Pons (tissue), 1 donor: ENCODE data around the gene RPS16.
A peak's percentile ranks its signal among the peaks of the same experiment; 100 is the strongest.

ENCODE experiments used
- DNase-seq: peaks from one replicate; pipeline ENCODE4 v3.0.0-alpha.2; 2016; ENCODE audit warnings: low spot score

The RPS16 gene

DNA sequence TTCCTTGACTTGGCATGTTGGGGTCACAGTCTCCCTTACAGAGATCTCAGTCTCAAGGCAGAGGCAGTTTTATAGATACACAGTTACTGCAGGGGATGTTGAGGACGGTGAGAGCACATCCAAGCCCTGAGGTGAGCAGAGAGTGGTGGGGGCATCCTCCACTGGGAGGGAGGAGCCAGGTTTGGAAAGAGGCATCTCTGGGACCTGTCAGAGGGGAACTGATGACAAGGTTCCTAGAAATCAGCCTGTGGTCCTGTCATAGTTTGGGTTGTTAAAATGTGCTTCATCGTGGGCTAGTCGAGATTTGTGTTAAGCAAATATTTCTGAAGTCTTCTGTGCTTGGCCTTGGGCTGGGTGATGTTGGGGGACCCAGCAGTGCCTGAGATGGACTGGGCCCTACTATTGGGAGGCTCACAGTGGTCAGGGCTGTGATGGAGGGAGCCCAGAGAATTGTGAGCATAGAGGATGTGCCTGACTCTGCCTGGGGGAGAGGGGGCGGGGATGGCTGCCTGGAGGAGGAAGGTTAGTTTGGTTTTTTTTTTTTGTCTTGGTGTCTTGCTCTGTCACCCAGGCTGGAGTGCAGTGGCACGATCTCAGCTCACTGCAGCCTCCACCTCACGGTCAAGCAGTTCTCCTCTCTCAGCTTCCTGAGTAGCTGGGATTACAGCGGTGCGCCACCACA, 13.5 kb upstream of the RPS16 start:
- no peak for DNase-seq

DNA sequence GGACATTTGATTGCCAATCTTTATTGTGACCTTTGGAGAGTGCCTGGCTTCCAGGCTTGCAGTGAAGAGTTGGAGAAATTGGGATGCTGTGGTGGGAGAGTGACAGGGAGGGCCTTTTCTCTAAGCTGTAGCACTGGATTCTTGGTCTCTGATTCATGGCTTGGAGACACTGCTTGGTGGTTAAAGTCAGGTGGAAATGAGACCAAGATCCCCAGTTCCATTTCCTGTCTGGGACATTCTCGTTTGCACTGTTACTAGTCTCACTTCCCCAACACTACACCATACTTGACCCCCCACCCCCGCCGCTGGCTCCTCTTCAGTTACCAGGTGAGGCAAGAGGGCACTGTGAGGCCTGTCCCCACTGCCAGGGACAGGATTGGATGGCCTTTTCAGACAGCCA, 12.5 kb upstream of the RPS16 start:
- no peak for DNase-seq

DNA sequence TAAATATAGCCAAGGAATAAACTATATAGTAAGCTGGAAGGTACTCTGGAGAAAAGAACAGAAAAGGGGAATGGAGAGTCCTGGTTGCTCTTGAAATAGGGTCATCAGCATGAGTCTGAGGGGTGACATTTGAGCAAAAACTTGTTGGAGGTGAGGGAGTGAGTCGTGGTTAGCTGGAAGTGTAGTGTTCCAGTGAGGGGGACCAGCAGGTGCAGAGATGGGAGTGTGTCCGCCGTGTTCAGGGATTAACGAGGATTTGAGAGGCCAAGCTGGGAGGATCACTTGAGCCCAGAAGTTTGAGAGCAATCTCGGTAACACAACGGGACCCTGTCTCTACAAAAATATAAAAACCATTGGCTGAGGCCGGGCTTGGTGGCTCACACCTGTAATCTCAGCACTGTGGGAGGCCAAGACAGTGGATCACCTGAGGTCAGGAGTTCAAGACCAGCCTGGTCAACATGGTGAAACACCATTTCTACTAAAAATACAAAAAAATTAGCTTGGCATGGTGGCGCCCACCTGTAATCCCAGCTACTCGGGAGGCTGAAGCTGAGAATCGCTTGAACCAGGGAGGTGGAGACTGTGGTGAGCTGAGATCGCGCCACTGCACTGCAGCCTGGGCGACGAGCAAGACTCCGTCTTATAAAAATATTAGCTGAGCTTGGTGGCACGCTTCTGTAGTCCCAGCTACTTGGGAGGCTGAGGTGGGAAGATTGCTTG, 10.8 kb upstream of the RPS16 start:
- no peak for DNase-seq

DNA sequence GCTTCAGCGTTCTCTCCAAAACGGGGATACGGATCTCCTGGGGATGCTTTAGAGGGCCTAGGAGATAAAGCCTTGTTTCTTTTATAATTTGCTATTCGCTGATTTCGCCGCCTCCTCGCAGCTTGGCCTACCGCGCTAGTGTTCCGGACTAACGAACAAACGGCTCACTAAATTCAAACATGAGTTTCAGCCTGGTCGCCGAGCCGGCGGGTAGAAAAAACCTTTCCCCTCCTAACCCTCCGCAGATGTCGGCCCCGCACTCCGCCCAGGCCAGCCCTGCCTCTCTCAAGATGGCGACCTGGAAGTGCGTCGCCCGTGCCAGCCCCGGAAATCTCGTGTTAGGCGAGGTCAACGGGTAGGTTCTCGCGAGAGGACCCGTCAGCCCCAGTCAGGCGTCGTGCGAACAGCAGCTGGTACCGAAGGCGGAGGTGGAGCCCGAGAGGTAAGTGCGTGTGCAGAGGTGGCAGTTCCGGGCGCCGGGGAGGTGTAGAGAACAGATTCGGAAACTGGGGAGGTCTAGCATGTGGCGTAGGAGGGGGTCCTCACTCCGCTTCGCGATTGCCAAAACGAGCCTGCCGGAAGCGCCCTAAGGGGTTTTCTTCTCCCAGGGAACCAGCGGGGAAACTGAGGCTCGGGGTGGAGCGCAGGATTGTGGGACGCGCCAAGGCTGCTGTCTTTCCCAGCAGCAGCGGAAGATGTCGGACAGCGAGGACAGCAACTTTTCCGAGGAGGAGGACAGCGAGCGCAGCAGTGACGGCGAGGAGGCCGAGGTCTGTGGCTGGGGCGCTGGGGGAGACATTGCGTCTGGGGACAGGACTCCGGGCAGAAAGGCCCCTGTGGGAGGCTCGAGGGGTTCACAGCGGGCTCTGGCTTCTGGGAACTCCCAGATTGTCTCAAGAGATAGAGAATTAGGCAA, 9.7 kb upstream of the RPS16 start, which contains the start of gene SUPT5H:
Gene SUPT5H (plus strand): TSS at position 387 of the 916 bp plus-strand sequence. CDS start 309 bp downstream, at position 696.
- DNase-seq, result peak; percentile 94

DNA sequence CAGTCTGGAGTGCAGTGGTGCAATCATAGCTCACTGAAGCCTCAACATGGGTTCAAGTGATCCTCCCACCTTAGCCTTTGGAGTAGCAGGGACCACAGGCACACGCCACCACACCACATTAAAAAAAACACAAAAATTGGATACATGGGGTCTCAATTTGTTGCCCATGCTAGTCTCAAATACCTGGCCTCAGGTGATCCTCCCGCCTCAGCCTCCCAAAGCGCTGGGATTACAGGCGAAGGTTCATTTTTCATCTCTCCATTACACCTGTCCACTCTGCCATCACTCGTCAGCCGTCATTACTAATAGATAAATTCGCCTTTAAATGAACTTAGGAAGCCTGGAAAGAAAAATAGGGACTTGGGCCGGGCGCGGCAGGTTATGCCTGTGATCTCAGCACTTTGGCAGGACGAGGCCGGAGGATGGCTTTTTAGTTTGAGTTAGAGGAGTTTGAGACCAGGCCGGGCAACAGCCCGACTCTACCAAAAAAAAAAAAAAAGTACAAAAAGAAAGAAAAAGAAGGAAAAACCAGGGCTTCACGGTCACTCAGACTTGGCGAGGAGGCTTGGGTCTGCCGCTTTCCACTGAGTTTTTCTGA, 8.9 kb upstream of the RPS16 start:
- no peak for DNase-seq

DNA sequence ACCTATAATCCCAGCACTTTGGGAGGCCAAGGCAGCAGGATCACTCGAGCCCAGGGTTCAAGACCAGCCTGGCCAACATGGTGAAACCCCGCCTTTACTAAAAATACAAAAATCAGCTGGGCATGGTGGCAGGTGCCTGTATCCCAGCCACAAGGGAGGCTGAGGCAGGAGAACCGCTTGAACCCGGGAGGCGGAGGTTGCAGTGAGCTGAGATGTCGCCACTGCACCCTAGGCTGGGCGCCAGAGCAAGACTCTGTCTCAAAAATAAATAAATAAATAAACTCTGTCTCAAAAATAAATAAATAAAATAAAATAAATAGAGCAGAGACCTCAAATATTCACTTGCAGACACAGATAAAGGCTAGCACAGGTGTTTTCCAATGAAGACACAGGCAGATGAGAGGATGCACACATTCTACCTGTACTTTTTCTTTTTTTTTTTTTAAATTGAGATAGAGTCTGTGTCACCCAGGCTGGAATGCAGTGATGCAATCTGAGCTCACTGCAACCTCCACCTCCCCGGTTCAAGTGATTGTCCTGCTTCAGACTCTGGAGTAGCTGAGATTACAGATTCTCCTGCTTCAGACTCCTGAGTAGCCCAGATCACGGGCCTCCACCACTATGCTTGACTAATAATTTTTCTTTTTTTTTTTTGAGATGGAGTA, 2.7 kb upstream of the RPS16 start:
- DNase-seq, result no peak

DNA sequence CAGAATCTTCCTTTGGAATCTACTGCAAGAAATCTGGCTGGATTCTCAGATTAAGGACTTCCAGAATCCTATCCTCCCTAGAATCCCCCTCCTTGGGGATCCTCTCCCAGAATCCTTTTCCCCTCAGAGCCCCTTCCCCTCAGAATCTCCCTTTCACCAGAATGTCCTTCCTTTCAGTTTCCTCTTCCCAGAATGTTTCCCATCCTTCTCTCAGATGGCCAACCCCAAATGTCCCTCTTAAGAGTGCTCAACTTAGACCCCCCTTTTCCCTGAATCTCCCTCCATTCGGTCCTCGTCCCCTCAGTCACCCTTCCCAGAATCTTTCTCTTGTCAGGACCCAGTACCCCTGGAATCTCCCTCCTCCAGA, 584 bp upstream of the RPS16 start:
- no peak for DNase-seq

DNA sequence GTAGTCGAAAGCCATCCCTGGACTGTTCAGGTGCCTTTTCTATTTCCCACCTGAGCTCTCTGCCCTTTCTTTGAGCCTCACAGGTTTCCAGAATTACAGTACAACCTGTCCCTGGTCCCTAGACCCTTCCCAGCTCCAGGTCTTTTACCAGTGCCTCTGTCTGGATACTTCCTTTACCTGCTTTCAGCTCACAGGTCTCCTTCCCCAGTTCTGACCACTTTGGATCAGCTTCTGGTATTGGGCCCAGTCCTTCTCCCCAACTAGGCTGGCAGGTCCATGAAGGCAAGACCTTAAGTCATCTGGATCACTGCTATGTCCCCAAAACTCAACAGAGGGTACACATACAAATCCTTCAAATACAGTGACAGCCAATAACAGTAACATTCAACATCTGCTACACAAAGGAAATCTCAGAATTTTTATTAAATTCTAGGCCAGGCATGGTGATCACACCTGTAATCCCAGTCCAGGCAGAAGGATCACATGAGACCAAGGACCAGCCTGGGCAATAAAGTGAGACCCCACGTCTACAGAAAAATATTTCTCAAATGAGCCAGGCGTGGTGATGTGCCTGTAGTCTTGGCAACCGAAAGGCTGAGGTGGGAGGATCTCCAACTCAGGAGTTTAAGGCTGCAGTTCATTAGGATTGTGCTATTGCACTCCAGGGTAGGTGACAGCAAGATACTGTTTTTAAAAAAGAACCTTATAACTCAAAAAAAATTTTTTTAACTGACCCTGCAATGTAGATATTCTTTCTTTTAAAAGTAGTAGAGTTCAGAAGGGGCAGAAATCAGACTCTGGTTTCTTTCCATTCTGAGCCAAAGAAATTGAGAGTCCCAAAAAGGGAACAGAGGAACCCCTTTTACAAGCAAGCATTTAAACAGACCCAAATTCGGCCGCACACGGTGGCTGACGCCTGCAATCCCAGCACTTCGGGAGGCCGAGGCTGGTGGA, 1.3 kb downstream of the RPS16 start:
- no peak for DNase-seq

DNA sequence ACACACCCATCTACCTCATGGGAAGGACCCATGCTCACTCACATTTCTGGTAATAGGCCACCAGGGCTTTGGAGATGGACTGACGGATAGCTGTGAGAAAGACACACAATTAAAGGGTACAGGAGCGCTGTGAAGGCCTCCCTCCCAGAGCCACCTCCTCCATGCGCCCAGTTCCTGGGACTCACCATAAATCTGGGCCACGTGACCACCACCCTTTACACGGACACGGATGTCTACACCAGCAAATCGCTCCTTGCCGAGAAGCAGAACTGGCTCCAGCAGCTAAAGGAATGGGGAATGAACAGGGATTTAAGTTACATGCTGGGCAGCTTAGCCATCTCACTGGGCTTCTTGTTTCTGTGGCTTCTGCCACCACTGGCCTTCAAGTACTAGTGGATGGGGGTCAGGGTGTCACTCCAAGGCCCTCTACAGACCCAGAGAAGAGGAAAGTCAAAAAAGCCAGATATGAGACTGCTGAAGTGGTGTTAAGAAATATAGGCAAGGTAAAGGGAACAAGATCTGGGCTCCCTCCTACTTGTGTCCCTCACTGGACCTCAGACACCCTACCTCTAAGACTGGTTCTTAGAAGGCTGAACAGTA, 2.2 kb downstream of the RPS16 start:
- no peak for DNase-seq

DNA sequence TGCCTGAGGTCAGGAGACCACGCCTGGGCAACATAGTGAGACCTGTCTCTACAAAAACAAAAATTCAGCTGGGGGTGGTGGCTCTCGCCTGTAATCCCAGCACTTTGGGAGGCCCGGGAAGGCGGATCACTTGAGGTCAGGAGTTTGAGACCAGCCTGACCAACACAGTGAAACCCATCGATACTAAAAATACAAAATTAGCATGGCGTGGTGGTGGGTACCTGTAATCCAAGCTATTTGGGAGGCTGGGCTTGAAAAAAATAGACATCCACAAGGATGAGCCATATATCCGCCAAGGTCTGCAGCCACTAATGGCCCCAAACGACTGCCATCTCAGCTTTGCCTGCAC, 3.1 kb downstream of the RPS16 start:
- no peak for DNase-seq

DNA sequence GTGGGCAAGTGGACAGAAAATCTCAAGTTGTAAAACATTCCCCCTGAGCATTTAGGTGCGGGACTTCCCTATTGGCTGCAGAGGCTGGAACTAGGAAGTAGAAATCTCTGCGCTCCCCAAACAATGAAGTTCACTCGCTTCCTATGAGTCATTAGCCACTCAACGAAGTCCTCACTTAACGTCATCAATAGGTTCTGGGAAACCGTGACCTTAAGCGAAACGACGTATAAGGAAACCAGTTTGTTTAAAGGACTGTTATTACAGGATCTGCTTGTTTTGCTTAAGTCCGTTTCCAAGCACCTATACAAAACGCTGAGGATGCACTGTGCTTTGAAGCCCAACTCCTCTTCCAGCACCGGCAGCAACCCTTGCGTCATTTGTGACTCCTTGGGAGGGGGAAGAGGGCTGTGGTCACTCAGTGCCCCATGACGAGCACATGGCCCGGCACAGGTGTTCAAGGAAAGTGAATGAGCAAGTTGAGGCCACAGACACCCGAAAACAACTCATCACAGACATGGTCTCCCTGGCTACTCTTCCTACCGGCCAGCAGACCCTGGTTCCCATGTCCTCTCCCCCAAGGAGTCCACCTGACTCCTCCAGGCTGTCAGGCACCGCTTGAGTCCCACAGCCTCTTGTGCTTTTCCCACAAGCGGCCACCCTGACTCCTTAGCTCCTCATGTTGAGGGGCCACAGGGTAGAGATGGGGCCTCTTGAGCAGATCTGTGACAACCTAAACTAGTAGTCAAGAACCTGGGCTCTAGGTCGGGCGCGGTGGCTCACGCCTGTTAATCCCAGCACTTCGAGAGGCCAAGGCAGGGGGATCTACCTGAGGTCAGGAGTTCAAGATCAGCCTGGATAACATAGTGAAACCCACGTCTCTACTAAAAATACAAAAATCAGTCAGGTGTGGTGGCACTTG, 4.8 kb downstream of the RPS16 start:
- DNase-seq, result peak; percentile 52

DNA sequence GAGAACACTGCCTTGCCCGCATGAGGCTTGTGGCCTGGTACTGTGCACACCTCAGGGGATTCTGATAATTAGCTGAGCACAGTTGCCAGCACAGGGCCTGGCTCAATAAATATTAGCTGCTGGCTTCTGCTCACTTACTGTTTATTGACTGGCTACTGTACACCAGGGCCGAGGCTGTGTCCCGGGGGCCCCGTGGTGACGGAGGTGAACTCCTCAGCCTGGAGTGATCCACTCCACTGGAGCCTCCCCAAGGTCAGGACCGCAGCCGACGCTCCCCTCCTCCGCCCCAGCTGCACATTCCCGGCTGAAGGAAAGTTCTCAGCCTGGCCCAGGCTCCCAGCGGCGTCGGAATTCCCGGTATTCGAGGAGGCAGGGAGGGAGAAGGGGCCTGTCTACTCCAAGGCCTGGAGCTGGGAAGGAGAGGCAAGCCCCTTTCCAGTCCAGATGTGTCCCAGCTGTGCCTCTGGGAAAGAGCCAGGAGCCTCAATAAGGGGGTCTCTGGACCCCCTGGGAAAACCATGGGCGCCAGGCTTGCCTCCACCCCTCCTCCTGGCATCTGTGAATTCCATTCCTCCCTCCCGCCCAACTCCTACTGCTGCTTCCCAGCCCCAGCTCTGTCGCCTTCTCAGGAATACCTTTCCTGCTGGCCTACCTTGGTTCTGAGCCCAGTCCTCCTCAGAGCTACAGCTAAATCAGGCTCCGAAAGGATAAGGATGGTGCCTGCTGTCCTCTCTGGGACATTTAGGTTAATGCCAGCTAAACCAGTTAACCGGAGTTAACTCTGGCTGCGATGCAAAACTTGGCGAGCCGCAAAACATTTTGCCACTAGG, 7.3 kb downstream of the RPS16 start:
- DNase-seq, result no peak

DNA sequence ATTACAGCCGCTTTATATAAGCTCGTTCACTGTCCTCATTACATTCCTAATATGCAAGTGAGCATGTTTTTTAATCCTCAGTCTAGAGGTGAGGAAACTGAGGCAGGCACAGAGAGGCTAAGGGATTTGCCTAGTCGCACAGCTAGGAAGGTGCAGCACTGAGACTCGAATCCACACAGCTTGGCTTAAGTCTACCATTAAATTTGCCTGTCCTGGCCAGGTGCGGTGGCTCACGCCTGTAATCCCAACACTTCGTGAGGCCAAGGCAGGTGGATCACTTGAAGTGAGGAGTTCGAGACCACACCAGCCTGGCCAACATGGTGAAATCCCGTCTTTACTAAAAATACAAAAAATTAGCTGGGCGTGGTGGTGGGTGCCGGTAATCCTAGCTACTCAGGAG, 8.0 kb downstream of the RPS16 start:
- DNase-seq, result no peak

DNA sequence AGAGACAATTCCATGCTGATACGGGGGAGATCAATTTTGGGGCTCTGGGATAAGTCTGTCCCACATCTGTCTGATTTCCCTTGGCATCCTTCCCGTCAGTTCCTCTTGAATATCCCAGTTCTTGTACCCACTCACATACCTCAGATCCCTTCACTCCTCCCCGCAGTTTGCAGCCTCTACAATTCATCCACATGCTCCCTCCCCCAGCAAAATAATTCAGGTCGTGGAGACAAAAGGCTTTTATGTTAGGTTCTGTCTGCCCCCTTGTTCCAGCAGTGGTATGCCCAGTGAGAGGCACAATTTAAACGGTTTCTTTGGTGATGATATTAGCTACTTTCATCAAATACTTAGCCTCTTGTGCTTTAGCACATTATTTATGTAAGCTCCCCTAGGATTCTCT, 9.6 kb downstream of the RPS16 start:
- DNase-seq, result peak; percentile 42

DNA sequence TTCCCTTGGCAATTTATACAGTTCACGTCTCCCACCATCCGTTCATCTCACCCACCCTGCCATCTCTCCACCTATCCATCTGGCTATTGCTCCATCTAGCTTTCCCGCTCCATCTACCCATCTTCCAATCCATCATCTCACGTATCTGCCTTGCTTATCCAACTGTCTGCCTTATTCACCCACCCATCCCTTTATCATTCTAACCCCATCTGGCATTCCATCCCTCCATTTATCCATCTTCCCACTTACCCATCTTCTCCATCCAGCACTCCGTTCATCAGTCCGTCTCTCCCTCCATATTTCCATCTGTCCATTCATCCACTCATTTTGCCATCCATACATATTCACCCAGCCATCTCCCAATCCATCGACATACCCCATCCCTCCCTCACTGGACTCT, 10.0 kb downstream of the RPS16 start:
- no peak for DNase-seq

DNA sequence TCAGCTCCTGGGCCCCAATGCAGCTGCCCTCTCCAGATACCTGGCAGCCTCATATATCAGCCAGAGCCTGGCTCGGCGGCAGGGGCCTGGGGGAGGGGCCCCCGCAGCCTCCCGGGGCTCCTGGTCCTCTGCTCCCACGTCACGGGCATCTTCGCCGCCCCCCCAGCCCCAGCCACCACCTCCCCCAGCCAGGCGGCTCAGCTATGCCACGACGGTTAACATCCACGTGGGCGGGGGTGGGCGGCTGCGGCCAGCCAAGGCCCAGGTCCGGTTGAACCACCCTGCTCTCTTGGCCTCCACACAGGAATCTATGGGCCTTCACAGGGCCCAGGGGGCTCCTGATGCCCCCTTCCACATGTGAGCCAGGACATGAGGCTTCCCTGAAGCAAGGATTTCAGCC, 10.8 kb downstream of the RPS16 start:
- no peak for DNase-seq

DNA sequence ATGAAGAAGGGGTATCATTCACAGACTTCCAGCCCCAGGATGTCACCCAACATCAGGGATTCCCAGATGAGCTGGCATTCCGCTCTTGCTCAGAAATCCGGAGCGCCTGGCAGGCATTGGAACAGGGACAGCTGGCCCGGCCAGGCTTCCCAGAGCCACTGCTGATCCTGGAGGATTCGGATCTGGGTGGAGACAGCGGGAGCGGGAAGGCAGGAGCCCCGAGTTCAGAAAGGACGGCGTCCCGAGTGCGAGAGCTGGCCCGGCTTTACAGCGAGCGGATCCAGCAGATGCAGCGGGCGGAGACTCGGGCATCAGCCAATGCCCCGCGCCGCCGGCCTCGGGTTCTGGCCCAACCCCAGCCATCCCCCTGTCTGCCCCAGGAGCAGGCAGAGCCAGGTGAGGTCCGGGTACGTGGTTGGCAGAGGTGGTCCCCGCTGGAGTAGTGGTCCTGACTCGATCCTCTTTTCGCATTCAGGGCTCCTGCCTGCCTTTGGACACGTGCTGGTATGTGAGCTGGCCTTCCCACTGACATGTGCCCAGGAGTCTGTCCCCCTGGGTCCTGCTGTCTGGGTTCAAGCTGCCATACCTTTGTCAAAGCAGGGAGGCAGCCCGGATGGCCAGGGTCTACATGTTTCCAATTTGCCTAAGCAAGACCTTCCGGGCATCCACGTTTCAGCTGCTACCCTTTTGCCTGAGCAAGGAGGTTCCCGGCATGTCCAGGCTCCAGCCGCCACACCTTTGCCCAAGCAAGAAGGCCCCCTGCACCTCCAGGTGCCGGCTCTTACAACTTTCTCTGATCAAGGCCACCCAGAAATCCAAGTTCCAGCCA, 12.3 kb downstream of the RPS16 start:
- DNase-seq, result no peak
